Esophagus (tissue), 2 donors: ENCODE data around the gene ZNF583. TPM values are rescaled to one million over a fixed set of nuclear protein-coding genes. Genes with fewer than 3 reads are reported as not detected.

Experiments used
- H3K27ac ChIP-seq, 2 donors: one replicate each; pipeline ENCODE4 v1.5.1; 2013; ENCODE audit warnings: low read depth in 2 of 2, mild to moderate bottlenecking in 2 of 2, inconsistent platforms in 1 of 2, low read length in 1 of 2, moderate library complexity in 1 of 2
- H3K27me3 ChIP-seq, 2 donors: one replicate each; pipeline ENCODE4 v1.6.1; 2013; ENCODE audit warnings: low read length in 2 of 2, control low read depth in 1 of 2, mild to moderate bottlenecking in 1 of 2; ENCODE audit not compliant: insufficient read depth in 2 of 2, control insufficient read depth in 1 of 2
- H3K36me3 ChIP-seq, 2 donors: one replicate each; pipeline ENCODE4 v1.6.1; 2013; ENCODE audit warnings: low read length in 1 of 2; ENCODE audit not compliant: control insufficient read depth in 2 of 2, insufficient read depth in 2 of 2
- H3K4me1 ChIP-seq, 2 donors: one replicate each; pipeline ENCODE4 v1.6.1; 2013; ENCODE audit warnings: low read length in 1 of 2; ENCODE audit not compliant: control insufficient read depth in 2 of 2, insufficient read depth in 2 of 2
- H3K4me3 ChIP-seq, 2 donors: one replicate each; pipeline ENCODE4 v1.5.1; 2013; ENCODE audit warnings: low read length in 2 of 2, mild to moderate bottlenecking in 2 of 2, low read depth in 1 of 2, moderate library complexity in 1 of 2
- H3K9me3 ChIP-seq, 2 donors: one replicate each; pipeline ENCODE4 v1.6.1; 2013; ENCODE audit warnings: mild to moderate bottlenecking in 2 of 2, low read depth in 1 of 2, low read length in 1 of 2, moderate library complexity in 1 of 2; ENCODE audit not compliant: control insufficient read depth in 2 of 2, insufficient read depth in 1 of 2
- WGBS, 2 donors: extraction: QIAGEN DNeasy Blood & Tissue Kit; methylation state at CpG; one replicate each; pipeline ENCODE4 v1.1.7; 2013; 5-methylcytosine and 5-hydroxymethylcytosine counted together
- polyA plus RNA-seq, 2 donors: library from polyadenylated mRNA; stranded (reverse); fragments of 200-250 nt; gene quantifications; one replicate each; pipeline ENCODE4 v1.2.3, GENCODE V29; 2013
- donor health status: healthy with polysubstance abuse.
- donor health status: Bipolar disorder and iron deficiency.

The ZNF583 gene
- polyA plus RNA-seq, 2 donors: 0.55 to 0.56 TPM

DNA sequence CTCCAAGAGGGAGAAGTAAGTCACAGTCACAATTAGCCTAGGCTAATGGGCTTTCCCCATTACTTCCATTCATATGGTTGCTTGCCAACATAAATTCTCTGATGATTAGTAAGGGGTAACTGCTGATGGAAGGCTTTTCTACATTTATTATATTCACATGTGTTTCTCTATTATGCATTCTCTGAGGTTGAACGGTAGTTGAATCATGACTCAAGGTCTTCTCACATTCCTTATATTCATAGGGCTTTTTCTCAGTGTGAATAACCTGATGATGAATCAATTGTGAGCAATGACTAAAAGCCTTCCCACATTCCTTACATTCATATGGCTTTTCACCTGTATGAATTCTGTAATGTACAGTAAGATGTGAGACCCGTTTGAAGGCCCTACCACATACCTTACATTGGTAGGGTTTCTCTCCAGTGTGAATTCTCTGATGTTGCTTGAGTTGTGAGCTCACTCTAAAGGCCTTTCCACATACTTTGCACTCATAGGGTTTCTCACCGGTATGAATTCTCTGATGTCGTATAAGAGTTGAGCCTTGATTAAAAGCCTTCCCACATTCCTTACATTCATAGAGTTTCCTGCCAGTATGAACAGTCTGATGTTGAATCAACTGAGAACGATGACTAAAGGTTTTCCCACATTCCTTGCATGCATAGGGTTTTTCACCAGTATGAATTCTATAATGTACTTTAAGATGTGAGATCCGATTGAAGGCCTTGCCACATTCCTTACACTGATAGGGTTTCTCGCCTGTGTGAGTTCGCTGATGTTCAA lies 20.1 kb upstream of the ZNF583 start:
- WGBS, 2 donors: 92 to 95% methylated on average over 8 of the region's 8 CpGs

DNA sequence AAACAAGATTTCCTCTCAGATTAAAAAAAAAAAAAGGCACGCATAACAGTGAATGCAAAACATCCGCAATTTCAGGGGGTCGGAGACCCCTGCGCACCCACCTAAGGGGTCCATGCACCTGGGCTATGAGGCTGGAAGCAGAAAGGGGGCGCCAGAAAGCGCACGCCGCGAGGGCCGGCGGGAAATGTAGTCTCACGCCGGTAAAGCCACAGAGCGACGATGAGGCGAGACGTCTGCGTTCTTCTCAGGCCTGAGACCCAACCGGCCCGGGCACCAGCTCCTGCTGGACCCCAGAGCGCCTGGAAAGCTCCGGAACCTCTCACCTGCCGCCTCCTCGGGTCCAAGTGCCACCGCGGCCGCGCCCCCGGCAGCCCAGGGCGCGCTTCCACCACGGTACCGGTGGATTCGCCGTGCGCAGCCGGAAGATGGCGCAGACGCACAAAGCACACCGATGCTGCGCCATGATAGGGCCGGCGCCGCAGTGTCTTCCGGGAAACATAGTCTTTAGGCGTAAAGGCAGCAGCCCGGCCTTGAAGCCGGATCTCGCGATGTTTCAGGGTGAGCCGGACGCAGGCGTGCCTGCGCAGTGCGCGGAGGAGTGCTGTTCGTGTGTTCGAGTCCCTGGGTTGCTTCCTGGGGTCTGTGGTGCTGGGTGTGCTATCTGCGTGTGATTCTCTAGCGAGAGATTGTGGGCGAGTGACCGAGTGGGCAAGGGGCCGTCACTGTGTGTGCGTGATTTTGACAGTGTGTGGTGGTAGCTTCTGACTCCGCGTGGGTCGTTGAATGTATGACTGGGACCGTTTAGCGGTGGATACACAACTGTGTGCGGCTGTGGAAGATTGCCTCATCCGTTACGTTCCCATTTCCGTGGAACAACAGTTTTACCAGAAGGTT lies 10.8 kb upstream of the ZNF583 start, which contains the start of gene ZNF582:
Gene ZNF582 (minus strand): TSS at position 416 of the 894 bp plus-strand sequence. CDS start 1,782 bp downstream, outside the sequence.
- Histone ChIP-seq H3K4me3 (peak within 1 kb of the TSS; percentile 64 to 74), H3K9me3 (peaks cover 2 to 18% of the 10 kb centered on the region in 2 donors), H3K36me3 (peaks cover 4 to 6% of the 10 kb centered on the region in 2 donors), H3K27ac (peak within 1 kb of the TSS; percentile 87 to 91), H3K4me1 (no peaks in the 10 kb centered on the region), H3K27me3 (no peaks in the 10 kb centered on the region)
- 2 to 3% methylated on average over 73 of the region's 73 CpGs for WGBS, 2 donors

More for the DNA sequence above, 20.1 kb upstream of the ZNF583 start:
- Histone ChIP-seq H3K4me1 (no peaks in the 10 kb centered on the region), H3K27me3 (no peaks in the 10 kb centered on the region), H3K36me3 (peaks cover 2 to 8% of the 10 kb centered on the region in 2 donors), H3K4me3 (no peak overlapping the region), H3K9me3 (peaks cover 0 to 8% of the 10 kb centered on the region in 2 donors), H3K27ac (no peak overlapping the region)

DNA sequence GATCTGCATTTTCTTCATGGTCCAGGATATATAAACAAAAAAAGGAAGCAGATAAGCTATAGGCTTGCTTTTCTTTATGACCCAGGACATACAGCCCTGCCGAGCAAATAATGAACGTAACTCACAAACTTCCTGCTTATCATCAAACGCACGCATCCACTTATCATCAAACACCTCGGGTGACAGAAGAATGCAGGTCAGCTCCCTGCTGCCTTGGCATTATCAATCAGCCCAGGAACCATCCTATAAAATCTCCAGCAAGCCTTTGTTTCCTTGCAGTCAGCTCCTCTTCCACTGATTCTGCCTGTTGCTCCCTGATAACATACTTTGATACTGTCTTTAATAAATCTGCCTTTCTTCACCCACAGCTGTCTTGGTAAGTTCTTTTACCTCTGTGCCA lies 5.3 kb upstream of the ZNF583 start:
- 86 to 89% methylated on average over 5 of the region's 5 CpGs for WGBS, 2 donors

DNA sequence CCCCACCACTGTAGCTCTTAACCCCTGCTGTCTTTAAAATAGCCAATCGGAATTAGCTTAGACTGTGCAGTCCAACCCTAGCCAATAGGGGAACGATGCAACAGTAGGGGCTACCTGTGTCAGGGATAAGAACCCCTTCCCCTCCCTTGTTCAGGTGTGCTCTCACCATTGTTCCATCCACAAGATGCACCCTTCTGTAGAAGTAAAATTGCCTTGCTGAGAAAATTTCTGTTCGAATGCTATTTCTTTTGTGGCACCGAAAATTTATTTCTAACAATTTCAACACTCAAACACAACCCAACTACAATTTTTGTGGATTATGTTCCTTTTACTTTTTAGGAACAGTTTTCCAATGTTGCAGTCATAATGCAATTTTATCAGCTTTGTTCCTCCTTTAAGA lies 3.6 kb upstream of the ZNF583 start:
- H3K9me3 ChIP-seq: peaks cover 3 to 7% of the 10 kb centered on the region in 2 donors

More for the DNA sequence above, 5.3 kb upstream of the ZNF583 start:
- H3K9me3 ChIP-seq: peaks cover 2 to 9% of the 10 kb centered on the region in 2 donors
- no peak overlapping the region for H3K27ac ChIP-seq
- H3K4me3 ChIP-seq: no peak overlapping the region
- no peaks in the 10 kb centered on the region for H3K27me3 ChIP-seq
- peaks cover 0 to 1% of the 10 kb centered on the region in 2 donors for H3K36me3 ChIP-seq
- H3K4me1 ChIP-seq: no peaks in the 10 kb centered on the region

DNA sequence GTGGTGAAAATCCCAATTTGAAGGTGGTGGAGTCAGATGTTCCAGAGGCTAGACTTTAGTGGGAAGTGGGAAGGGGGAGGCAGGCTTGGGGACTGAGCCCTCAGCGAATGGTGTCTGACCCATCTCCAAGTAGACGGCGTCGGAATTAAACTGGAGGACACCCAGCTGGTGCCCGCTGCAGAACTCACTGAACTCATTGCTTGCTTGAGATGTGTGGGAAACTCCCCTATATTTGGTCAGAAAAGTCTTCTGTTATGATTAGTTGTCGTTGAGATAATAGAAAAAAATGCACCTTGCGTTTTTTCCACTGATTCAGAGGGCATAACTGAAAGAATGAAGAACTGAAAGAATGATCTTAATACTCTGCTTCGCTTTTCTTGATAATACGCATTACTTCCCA lies 871 bp upstream of the ZNF583 start:
- WGBS, 2 donors: 19 to 20% methylated on average over 9 of the region's 9 CpGs
- H3K27me3 ChIP-seq: no peaks in the 10 kb centered on the region
- H3K27ac ChIP-seq: peak overlapping the region; percentile 91 to 97
- H3K9me3 ChIP-seq: peaks cover 3 to 6% of the 10 kb centered on the region in 2 donors
- H3K4me1 ChIP-seq: peaks cover 3 to 6% of the 10 kb centered on the region in 2 donors
- H3K36me3 ChIP-seq: peaks cover 0 to 1% of the 10 kb centered on the region in 2 donors
- peak overlapping the region; percentile 74 to 80 for H3K4me3 ChIP-seq

More for the DNA sequence above, 3.6 kb upstream of the ZNF583 start:
- no peak overlapping the region for H3K4me3 ChIP-seq
- no peak overlapping the region for H3K27ac ChIP-seq
- 91 to 96% methylated on average over 4 of the region's 4 CpGs for WGBS, 2 donors
- peaks cover 0 to 1% of the 10 kb centered on the region in 2 donors for H3K36me3 ChIP-seq
- H3K4me1 ChIP-seq: peaks cover 3 to 6% of the 10 kb centered on the region in 2 donors
- H3K27me3 ChIP-seq: no peaks in the 10 kb centered on the region

DNA sequence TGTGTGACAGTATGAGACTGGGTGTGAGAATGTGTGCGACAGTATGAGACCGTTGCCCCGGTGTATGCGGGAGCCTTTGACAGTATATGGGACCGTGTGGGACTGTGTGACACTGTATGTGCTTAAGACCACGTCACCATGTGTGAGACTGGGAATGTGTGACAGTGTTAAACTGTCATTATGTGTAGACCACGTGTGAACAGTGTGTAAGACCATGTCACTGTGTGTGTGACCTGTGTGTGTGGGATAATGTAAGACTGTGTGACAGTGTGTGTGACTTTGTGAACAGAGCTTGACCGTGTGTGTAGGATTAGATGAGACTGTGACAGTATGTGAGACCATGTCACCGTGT lies 549 bp downstream of the ZNF583 start:
- peaks cover 4% of the 10 kb centered on the region in 2 donors for H3K36me3 ChIP-seq
- 55 to 64% methylated on average over 9 of the region's 9 CpGs for WGBS, 2 donors
- peaks cover 3 to 6% of the 10 kb centered on the region in 2 donors for H3K9me3 ChIP-seq
- no peak overlapping the region for H3K27ac ChIP-seq
- H3K4me1 ChIP-seq: peaks cover 3 to 6% of the 10 kb centered on the region in 2 donors
- no peaks in the 10 kb centered on the region for H3K27me3 ChIP-seq
- peak overlapping the region; percentile 74 to 80 for H3K4me3 ChIP-seq

DNA sequence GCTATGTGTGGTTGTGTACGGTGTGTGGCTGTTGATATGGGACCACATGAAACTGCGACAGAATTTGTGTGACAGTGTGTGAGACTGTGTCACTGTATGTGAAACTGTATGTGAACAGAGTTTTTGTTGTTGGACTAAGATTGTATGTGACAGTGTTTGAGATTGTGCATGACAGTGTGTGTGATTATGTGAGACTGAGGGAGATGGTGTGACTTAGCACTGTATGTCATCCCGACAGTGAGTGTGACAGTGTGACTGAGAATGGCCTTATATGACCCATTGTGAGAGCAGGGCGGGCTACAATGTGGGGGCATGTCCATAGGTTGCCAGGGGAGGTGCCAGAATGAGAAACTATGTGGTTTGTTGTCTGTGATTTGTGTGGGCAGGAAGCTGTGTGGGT lies 930 bp downstream of the ZNF583 start:
- H3K4me1 ChIP-seq: peaks cover 3 to 6% of the 10 kb centered on the region in 2 donors
- peaks cover 3 to 6% of the 10 kb centered on the region in 2 donors for H3K9me3 ChIP-seq
- peaks cover 4% of the 10 kb centered on the region in 2 donors for H3K36me3 ChIP-seq
- H3K27ac ChIP-seq: no peak overlapping the region
- no peaks in the 10 kb centered on the region for H3K27me3 ChIP-seq
- WGBS, 2 donors: 92 to 95% methylated on average over 4 of the region's 4 CpGs
- H3K4me3 ChIP-seq: no peak overlapping the region

DNA sequence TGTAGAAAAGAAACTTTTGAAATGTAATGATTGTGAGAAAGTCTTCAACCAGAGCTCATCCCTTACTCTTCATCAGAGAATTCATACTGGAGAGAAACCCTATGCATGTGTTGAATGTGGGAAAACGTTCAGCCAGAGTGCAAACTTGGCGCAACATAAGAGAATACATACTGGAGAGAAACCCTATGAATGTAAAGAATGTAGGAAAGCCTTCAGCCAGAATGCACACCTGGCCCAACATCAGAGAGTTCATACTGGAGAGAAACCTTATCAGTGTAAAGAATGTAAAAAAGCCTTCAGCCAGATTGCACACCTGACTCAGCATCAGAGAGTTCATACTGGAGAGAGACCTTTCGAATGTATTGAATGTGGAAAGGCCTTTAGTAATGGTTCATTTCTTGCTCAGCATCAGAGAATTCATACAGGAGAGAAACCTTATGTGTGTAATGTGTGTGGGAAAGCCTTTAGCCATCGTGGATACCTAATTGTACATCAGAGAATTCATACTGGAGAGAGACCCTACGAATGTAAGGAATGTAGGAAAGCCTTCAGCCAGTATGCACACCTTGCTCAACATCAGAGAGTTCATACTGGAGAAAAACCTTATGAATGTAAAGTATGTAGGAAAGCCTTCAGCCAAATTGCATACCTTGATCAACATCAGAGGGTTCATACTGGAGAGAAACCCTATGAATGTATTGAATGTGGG lies 19.3 kb downstream of the ZNF583 start:
- Histone ChIP-seq H3K4me3 (no peak overlapping the region), H3K9me3 (peaks cover 6 to 7% of the 10 kb centered on the region in 2 donors), H3K27ac (no peak overlapping the region), H3K27me3 (no peaks in the 10 kb centered on the region), H3K4me1 (no peaks in the 10 kb centered on the region), H3K36me3 (no peaks in the 10 kb centered on the region)
- WGBS, 2 donors: 94 to 95% methylated on average over 5 of the region's 5 CpGs

DNA sequence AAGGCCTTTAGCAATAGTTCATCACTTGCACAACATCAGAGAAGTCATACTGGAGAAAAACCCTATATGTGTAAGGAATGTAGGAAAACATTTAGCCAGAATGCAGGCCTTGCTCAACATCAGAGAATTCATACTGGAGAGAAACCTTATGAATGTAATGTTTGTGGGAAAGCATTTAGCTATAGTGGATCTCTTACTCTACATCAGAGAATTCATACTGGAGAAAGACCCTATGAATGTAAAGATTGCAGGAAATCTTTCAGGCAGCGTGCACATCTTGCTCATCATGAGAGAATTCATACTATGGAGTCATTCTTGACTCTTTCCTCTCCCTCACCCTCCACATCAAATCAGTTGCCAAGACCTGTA lies 19.8 kb downstream of the ZNF583 start:
- Histone ChIP-seq H3K36me3 (no peaks in the 10 kb centered on the region), H3K4me1 (no peaks in the 10 kb centered on the region), H3K4me3 (no peak overlapping the region), H3K9me3 (peaks cover 6 to 7% of the 10 kb centered on the region in 2 donors), H3K27ac (no peak overlapping the region), H3K27me3 (no peaks in the 10 kb centered on the region)
- WGBS, 2 donors: 94 to 100% methylated on average over 1 of the region's 1 CpG
